GM15510 (cell line): Measurements from ENCODE around the gene FILIP1L.

Experiments
- POLR2A ChIP-seq: IDR thresholded peaks from 3 replicates; pipeline ENCODE4 v1.6.1; 2011; ENCODE audit warnings: borderline replicate concordance; ENCODE audit not compliant: insufficient read length; ENCODE audit errors: extremely low read depth

Gene FILIP1L

GRCh38 chr3:99980606-99981005, 133.7 kb downstream of the FILIP1L start:
- no peak for TF ChIP-seq POLR2A

- TF ChIP-seq POLR2A, result no peak
Measured at GRCh38 chr3:99978221-99978620, 136.1 kb downstream of the FILIP1L start.

DNA sequence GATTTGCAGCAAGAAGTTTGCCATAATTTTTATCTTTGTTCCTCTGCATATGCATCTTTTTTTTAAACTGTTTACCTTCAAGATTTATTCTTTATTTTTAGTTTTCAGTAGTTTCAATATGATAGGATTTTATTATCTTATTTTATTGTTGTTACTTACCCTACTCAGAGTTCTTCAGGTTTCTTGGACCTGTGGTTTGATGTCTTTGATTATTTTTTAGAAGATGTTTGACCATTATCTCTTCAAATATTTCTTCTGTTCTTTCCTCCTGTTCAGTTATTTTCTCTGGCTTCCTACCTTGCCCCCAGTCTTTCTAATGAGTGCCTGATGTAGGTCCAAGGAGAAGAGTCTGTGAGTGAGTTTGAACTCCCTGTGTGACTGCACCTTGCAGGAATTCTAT, 137.7 kb downstream of the FILIP1L start:
- no peak for TF ChIP-seq POLR2A

DNA sequence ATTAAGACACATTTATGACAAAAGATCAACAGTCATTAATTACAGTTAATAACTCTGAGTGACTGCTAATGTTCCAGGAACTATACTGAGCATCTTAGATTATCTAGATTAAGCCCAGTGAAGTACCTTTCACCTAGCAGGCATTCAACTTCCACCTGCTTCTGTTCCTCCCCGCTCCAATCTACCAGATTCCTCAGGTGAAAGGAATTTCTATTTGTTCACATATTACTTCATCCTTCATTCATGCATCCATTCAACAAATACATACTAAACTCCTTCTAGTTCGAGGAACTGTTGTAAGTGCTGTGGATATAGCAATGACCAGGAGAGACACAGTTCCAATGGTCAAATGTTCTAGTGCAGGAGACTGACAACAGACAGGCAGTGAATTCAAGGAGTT, 139.3 kb downstream of the FILIP1L start:
- TF ChIP-seq POLR2A, result no peak

- no peak for TF ChIP-seq POLR2A
Measured at GRCh38 chr3:99972380-99973104, 141.8 kb downstream of the FILIP1L start.

- TF ChIP-seq POLR2A, result no peak
Measured at GRCh38 chr3:99971761-99972160, 142.5 kb downstream of the FILIP1L start.

- TF ChIP-seq POLR2A, result no peak
Measured at GRCh38 chr3:99970198-99970597, 144.1 kb downstream of the FILIP1L start.

DNA sequence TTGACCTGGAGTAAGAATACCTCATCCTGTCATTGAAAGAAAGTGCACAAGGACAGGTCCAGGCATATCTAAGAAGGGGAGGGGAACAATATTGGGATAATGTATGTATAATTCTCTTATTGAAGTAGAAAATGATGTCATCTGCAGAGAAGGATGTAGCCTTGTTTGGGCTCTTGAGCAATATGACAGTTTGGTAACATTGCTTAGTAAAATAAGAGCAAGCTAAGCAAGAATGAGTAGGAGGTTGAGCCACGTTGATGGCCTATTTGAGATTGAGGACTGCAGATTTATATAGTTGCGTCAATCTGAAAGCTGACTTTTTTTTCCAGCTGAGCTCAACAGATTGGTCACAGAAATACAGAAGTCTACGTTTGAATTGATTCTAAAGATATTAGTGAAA, 145.2 kb downstream of the FILIP1L start:
- no peak for TF ChIP-seq POLR2A

GRCh38 chr3:99967796-99968195, 146.5 kb downstream of the FILIP1L start:
- TF ChIP-seq POLR2A, result no peak

DNA sequence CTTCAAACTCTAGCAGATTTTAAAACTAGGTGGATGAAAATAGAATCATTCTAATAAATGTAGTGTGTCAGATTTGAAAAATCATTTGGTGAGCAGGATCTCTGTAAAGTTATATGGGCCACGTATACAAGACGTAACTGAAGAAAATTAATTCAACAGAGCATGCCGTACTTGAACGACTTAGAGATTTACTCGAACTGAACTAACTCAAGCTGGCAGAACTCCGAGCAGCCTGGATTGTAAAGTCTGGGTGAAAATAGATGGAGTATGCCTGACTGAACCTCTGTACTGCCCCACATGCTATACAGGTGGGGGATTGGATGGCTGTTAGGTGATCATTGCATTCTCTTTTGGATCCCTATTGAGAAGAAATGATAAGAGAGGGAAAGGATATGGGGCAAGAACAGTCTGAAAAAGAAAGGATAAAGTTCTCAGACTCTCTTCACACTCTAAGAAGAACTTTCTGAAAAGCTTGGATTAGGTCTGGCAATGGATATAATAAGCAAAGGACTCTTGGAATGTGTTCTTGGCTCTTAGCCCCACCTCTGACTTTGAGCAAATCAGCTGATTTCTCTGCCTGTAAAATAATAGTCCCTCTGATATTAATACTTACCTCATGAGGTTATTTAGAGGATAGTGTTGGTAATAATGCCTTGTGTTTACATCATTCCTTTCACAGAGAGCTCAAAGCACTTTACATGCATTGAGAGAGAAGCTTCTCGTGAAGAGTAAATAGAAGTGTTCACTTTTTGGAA, 147.5 kb downstream of the FILIP1L start:
- no peak for TF ChIP-seq POLR2A

DNA sequence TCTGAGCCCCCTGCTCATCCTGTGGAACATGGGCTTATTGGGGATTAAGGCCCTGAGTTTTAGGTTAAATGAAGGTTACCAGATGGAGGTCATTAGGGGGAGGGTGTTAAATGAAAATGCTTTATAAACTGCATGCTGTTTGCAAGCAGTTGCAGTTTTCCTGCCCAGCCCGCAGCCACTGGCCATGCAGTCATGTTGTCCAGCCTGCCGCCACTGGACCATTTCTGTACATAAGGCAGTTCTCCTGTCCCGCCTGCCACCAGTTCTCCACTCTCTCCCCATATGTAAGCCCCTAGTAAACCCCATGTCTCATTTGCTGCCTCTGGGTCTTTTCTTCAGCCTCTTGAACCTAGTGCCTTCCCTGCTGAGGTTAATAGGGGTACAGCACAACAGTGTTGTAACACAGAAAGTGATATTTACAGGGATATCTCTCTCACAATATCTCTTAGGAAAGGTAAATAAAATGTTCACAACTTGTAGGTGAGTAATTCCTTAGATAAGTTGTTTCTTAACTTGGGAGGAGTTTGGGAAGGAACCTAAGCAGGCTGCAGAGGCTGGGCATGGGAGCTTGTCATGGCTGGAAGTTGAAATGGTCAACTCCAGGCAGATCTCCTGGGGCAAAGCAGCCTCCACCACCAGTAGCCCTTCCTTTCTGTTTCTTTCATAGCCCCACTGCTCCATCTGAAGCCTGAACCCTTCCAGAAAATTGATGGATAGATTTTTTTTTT, 148.5 kb downstream of the FILIP1L start:
- no peak for TF ChIP-seq POLR2A

- no peak for TF ChIP-seq POLR2A
Measured at GRCh38 chr3:99965077-99965476, 149.2 kb downstream of the FILIP1L start.

DNA sequence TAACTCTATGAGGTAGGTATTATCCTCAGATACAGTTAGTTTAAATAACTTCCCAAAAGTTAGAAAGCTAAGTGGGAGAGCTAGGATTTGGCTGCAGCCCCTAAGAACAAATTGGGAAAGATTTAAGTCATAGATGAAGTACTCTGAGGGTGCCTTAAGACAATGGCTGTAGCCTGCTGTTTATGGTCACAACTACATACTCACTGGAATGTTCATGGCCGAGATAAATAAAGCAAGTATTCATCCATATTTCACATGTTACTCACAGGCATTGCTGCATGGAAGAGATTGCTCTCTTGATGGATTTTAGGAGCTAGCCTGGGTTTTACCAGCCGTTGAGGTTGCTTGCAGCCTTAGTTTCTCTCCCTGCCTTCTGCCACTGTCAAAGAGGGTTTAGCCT, 151.6 kb downstream of the FILIP1L start:
- TF ChIP-seq POLR2A, result no peak

GRCh38 chr3:99961756-99962515, 152.4 kb downstream of the FILIP1L start:
- no peak for TF ChIP-seq POLR2A

DNA sequence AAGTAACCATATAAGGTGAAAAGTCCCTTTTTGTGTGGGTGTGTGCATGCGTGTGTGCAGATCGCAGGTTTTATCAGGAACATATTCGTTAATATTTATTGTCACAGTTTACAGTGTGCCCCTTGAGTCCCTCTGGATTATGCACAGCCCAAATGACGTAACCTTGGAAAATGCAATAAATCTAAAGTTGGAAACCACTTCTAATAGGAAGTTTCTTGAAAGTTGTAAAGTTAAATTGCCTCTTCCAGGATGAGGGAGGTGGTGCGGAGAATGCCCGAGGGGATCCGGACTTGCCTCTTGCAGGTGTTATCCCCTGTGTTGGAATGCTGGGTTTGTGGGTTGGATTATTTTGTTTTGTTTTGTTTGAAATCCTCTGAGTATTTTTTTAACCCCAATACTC, 153.4 kb downstream of the FILIP1L start:
- TF ChIP-seq POLR2A, result no peak
